HepG2 (cell line): ENCODE measurements around the gene DSC3.

Experiments
- ESRRA ChIP-seq: sonication (generic); formaldehyde crosslinking; IDR thresholded peaks from 2 replicates; pipeline ENCODE4 v1.5.1; 2020; ENCODE audit warnings: mild to moderate bottlenecking, low read depth, missing genetic modification reagents
- EZH2 ChIP-seq: conservative IDR thresholded peaks from 2 replicates; pipeline ENCODE4 v1.6.1; 2012; ENCODE audit warnings: mild to moderate bottlenecking, low read depth, low read length, moderate library complexity
- NONO ChIP-seq, 2 experiments: fragments of 450-650 bp in 1 of 2; sonication (generic) in 1 of 2; formaldehyde crosslinking in 1 of 2; IDR thresholded peaks in 1 of 2; conservative IDR thresholded peaks in 1 of 2; 2 replicates each; pipeline versions ENCODE4 v1.6.1 to v1.8.0; 2017 to 2022; ENCODE audit warnings: mild to moderate bottlenecking in 1 of 2, missing genetic modification reagents in 1 of 2, moderate library complexity in 1 of 2
- SOX6 ChIP-seq, 2 experiments: fragments of 450-650 bp in 1 of 2; sonication (generic) in 1 of 2; formaldehyde crosslinking in 1 of 2; IDR thresholded peaks; 2 replicates each; pipeline versions ENCODE4 v1.4.0 to v1.6.1; 2017 to 2020; ENCODE audit warnings: antibody characterized with exemption in 1 of 2, mild to moderate bottlenecking in 1 of 2, missing genetic modification reagents in 1 of 2
- SP2 ChIP-seq: sonication (generic); formaldehyde crosslinking; IDR thresholded peaks from 2 replicates; pipeline ENCODE4 v1.5.1; 2020; ENCODE audit warnings: mild to moderate bottlenecking, missing genetic modification reagents
- ZBTB7A ChIP-seq: sonication (generic); formaldehyde crosslinking; IDR thresholded peaks from 2 replicates; pipeline ENCODE4 v1.8.0; 2022; ENCODE audit warnings: mild to moderate bottlenecking, missing genetic modification reagents
- ZHX1 ChIP-seq: sonication (generic); formaldehyde crosslinking; IDR thresholded peaks from 2 replicates; pipeline ENCODE4 v1.8.1; 2022; ENCODE audit warnings: low read depth, mild to moderate bottlenecking, missing genetic modification reagents
- ZNF263 ChIP-seq: sonication (generic); formaldehyde crosslinking; IDR thresholded peaks from 2 replicates; pipeline ENCODE4 v1.4.0; 2020; ENCODE audit warnings: missing genetic modification reagents
- ZNF431 ChIP-seq: sonication (generic); formaldehyde crosslinking; IDR thresholded peaks from 2 replicates; pipeline ENCODE4 v1.9.0; 2022; ENCODE audit warnings: missing genetic modification reagents, low read depth, mild to moderate bottlenecking, borderline replicate concordance
- TF ChIP-seq, protein P1 (sequence below): sonication (generic); formaldehyde crosslinking; IDR thresholded peaks from 2 replicates; pipeline ENCODE4 v1.5.0; 2020; ENCODE audit warnings: mild to moderate bottlenecking, missing genetic modification reagents, moderate library complexity
- TF ChIP-seq, protein P2 (sequence below): IDR thresholded peaks from 2 replicates; pipeline ENCODE4 v1.6.1; 2016; ENCODE audit warnings: mild to moderate bottlenecking, missing biosample characterization, missing genetic modification reagents

GRCh38 chr18:31061945-31062344 is 19.4 kb upstream of the DSC3 start:
- TF ChIP-seq, protein P1, sequence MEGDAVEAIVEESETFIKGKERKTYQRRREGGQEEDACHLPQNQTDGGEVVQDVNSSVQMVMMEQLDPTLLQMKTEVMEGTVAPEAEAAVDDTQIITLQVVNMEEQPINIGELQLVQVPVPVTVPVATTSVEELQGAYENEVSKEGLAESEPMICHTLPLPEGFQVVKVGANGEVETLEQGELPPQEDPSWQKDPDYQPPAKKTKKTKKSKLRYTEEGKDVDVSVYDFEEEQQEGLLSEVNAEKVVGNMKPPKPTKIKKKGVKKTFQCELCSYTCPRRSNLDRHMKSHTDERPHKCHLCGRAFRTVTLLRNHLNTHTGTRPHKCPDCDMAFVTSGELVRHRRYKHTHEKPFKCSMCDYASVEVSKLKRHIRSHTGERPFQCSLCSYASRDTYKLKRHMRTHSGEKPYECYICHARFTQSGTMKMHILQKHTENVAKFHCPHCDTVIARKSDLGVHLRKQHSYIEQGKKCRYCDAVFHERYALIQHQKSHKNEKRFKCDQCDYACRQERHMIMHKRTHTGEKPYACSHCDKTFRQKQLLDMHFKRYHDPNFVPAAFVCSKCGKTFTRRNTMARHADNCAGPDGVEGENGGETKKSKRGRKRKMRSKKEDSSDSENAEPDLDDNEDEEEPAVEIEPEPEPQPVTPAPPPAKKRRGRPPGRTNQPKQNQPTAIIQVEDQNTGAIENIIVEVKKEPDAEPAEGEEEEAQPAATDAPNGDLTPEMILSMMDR (CRISPR knock-in tag): no peak
- no peak for TF ChIP-seq NONO (IDR thresholded peaks at IDR 0.05)
- no peak for TF ChIP-seq NONO (CRISPR knock-in tag; conservative IDR thresholded peaks at IDR 0.05)
- no peak for TF ChIP-seq SP2 (CRISPR knock-in tag)
- no peak for TF ChIP-seq ZBTB7A (CRISPR knock-in tag)
- TF ChIP-seq SOX6 (IDR thresholded peaks at IDR 0.05): no peak
- TF ChIP-seq SOX6 (CRISPR knock-in tag; IDR thresholded peaks at IDR 0.05): no peak
- no peak for TF ChIP-seq ESRRA
- no peak for TF ChIP-seq ZHX1
- no peak for TF ChIP-seq ZNF263 (CRISPR knock-in tag)
- no peak for TF ChIP-seq EZH2
- TF ChIP-seq, protein P2, sequence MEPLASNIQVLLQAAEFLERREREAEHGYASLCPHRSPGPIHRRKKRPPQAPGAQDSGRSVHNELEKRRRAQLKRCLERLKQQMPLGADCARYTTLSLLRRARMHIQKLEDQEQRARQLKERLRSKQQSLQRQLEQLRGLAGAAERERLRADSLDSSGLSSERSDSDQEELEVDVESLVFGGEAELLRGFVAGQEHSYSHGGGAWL (CRISPR knock-in tag): no peak
- TF ChIP-seq ZNF431 (CRISPR knock-in tag): no peak
